ENCODE data around the gene DOCK8.

The DOCK8 gene

DNA sequence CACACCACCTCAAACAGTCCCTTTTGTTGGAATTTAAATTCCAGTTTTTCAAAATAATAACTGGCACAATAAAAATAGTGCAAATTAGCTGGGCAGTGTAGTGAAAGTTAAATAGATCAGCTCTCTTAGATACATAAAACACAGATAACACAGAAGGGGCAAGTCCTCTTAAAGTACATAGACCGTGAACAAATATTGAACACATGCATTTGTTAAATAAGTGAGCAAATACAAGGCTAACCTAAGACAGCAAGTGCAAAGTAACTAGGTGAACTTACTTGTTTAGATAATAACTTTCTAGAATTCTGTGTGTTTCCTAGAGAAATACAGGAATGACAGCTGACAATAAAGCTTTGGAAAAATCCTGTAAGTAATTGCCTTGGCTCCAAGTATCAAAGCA, 280.1 kb downstream of the DOCK8 start:
- Mint-ChIP-seq H3K4me1 (ENCODE audit: low read depth) (no peaks in the 10 kb centered on the region), H3K4me3 (no peak overlapping the region), H3K36me3 (ENCODE audit: low read depth) (no peaks in the 10 kb centered on the region), H3K9me3 (no peaks in the 10 kb centered on the region), H3K27me3 (no peaks in the 10 kb centered on the region), H3K27ac (no peak overlapping the region)

DNA sequence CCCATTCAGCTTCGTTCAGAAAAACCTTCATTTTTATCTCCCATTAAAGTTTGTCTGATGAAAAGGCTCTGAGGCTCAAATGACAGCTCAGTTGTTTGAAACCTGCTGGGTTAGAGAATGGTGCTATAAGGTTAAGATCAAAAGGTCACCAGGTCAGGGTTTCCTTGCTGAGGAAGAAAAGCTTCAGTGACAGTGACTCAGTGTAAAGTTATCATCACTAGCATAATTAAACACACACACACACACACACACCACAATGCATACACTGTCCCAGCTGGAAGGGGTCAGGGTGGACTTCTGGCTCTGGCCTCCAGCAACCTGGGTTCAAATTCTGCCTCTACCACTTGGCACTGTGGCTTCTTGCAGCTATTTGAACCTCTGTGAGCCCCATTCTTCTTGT, 281.1 kb downstream of the DOCK8 start:
- H3K9me3 Mint-ChIP-seq = no peaks in the 10 kb centered on the region
- H3K36me3 Mint-ChIP-seq (ENCODE audit: low read depth) = no peaks in the 10 kb centered on the region
- H3K4me3 Mint-ChIP-seq = no peak overlapping the region
- H3K4me1 Mint-ChIP-seq (ENCODE audit: low read depth) = no peaks in the 10 kb centered on the region
- no peak overlapping the region for H3K27ac Mint-ChIP-seq
- no peaks in the 10 kb centered on the region for H3K27me3 Mint-ChIP-seq

DNA sequence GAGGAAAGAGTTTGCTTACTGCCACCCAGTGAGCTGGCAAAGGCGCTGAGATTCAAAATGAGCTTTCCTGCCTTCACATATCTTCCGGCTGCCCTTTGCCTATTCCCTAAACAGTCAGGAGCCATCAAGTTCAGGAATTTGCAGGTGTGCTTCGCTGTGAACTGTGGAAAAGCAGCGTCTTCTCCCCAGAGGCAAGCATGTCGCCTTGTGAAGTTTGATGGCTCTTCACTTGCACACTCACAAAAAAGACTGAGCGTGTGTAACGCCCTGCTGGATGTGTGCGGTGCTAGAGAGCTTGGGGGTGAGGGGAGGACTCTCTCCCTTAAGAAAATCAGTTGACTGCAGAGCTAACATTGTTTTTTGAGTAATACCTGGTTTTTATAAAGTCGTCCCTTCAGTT, 288.7 kb downstream of the DOCK8 start:
- Mint-ChIP-seq H3K27me3 (peaks cover 29% of the 10 kb centered on the region), H3K4me1 (ENCODE audit: low read depth) (peaks cover 18% of the 10 kb centered on the region), H3K4me3 (peak overlapping the region; percentile 82), H3K9me3 (no peaks in the 10 kb centered on the region), H3K36me3 (ENCODE audit: low read depth) (peaks cover 4% of the 10 kb centered on the region), H3K27ac (no peak overlapping the region)

DNA sequence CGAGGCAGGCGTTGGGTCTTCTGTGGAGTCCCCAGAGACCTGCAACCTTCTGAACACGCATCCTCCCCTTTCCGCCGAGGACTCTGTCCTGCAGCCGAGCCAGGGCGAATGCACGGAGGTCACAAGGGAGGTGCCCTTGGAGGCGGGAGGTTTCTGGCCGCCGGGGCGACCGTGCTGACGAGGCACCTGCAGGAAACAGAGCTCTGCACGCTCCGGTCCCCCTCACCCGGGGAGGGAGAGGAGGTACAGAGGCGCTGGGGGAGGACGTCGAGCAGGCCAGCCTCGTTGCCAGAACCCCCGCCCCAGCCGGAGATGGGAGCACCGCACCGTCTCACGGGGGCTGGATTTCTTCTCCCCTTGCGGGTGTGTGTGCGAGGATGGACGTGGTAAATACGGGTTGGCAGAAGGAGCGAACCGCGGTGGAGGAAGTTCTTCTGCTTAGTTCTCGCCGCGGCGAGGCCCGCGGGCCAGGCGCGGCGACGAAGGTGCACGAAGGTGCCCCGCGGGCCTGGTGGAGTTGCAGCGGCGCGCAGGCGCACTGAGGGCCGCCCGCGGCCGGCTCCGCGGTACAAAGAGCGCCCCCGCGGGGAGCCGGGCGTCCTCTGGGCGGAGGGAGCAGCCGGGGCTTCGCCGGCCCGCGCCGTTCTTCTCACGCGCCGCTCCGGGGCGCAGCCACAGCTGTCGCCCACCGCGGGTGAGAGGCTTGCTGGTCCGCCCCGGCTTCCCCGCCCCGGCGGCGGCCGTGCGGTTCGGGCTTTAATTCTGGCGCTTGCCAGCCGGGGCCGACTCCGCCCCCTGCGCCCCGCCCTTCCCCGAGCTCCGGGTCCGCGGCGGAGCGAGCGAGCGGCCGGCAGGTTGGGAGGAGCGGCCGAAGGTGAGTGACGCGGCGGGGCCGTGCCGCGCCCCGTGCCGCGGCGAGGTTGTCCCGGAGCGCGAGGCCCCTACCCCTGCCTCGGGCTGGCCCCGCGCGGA, 289.5 kb downstream of the DOCK8 start, which contains the start of gene KANK1:
TSS of gene KANK1 (plus strand) at position 815 of the 972 bp plus-strand sequence.
- peaks cover 29% of the 10 kb centered on the region for H3K27me3 Mint-ChIP-seq
- peaks cover 4% of the 10 kb centered on the region for H3K36me3 Mint-ChIP-seq (ENCODE audit: low read depth)
- H3K9me3 Mint-ChIP-seq = no peaks in the 10 kb centered on the region
- H3K4me1 Mint-ChIP-seq (ENCODE audit: low read depth) = peaks cover 18% of the 10 kb centered on the region
- peak within 1 kb of the TSS; percentile 67 for H3K27ac Mint-ChIP-seq
- peak within 1 kb of the TSS; percentile 82 for H3K4me3 Mint-ChIP-seq

DNA sequence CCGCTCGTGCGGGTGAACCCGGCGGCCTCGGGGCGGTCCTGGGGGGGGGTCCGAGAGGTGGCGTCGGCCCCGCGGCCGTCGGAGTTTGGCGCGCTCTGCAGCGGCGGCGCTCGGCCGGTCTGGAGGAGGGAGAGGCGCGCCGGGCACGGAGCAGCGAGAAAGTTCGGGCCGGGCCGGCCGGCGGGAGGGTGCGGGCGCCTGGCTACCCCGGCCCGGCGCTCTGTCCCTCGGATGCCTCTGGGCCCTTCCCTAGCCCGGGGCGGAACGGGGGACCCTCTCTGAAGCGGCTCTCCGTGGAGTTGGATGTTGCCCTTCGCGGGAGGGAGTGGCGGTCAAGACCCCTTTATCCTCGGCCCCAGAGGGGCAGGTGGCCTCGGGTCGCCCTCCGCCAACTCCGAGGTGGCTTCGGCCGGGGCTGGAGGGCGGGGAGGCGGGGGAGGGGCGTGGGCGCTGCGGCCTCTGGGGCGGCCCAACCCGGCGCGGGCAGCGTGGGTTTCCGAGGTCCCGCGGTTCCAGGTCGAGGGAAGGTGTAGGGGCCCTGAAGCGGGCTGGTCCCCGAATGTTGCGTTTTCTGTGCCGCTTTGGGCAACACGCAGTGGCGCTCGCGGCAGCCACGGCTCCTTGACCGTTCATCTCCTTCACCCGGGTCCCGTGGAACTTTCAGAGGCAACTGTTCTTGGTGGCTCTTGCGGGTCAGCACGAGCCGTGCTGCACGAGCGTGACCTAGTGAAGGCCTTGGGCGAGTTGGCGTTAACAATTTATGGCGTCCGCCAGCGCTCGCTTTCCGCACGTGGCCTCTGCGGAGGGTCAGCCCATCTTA, 290.5 kb downstream of the DOCK8 start:
- Mint-ChIP-seq H3K9me3 (no peaks in the 10 kb centered on the region), H3K27me3 (peaks cover 29% of the 10 kb centered on the region), H3K4me3 (peak overlapping the region; percentile 63), H3K4me1 (ENCODE audit: low read depth) (peaks cover 18% of the 10 kb centered on the region), H3K27ac (peak overlapping the region; percentile 21), H3K36me3 (ENCODE audit: low read depth) (peaks cover 4% of the 10 kb centered on the region)

DNA sequence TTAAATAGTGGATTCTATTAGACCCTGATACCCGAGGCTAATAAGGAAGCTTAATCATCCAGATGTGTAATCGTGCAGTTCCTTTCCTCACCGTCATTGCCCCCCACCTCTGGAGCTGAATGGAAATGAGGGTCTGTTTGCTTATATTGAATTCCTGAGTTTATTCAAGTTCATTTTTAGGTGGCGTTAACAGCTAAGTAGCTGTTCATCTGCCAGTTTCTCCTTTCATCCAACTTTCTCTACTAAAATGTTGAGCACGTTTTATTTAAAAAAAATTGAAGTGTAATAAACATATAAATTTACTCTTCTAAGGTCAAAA, 291.0 kb downstream of the DOCK8 start:
- H3K36me3 Mint-ChIP-seq (ENCODE audit: low read depth) = peaks cover 4% of the 10 kb centered on the region
- no peaks in the 10 kb centered on the region for H3K9me3 Mint-ChIP-seq
- peaks cover 29% of the 10 kb centered on the region for H3K27me3 Mint-ChIP-seq
- H3K4me3 Mint-ChIP-seq = peak overlapping the region; percentile 63
- H3K27ac Mint-ChIP-seq = no peak overlapping the region
- peaks cover 18% of the 10 kb centered on the region for H3K4me1 Mint-ChIP-seq (ENCODE audit: low read depth)

DNA sequence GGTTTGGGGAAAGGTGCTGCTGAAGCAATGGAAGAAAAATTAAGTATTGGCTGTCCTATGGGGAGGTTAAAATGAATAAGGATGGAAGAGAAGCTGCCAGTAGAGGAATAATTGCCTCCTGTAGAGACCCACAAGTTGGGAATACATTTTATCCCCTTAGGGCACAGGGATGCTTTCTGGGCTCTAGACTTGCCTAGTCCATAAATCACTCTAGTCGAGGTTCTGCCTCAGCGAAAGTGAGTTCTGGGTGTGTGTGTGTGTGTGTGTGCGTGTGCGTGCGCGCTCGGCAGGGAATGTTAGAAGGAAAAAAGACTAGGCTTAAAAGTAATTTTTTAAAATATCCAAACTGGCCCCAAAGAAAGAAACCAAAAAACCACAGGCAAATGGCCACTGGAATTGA, 291.6 kb downstream of the DOCK8 start:
- peaks cover 13% of the 10 kb centered on the region for H3K4me1 Mint-ChIP-seq (ENCODE audit: low read depth)
- H3K9me3 Mint-ChIP-seq = no peaks in the 10 kb centered on the region
- no peak overlapping the region for H3K4me3 Mint-ChIP-seq
- H3K27ac Mint-ChIP-seq = no peak overlapping the region
- peaks cover 29% of the 10 kb centered on the region for H3K27me3 Mint-ChIP-seq
- H3K36me3 Mint-ChIP-seq (ENCODE audit: low read depth) = peaks cover 4% of the 10 kb centered on the region

DNA sequence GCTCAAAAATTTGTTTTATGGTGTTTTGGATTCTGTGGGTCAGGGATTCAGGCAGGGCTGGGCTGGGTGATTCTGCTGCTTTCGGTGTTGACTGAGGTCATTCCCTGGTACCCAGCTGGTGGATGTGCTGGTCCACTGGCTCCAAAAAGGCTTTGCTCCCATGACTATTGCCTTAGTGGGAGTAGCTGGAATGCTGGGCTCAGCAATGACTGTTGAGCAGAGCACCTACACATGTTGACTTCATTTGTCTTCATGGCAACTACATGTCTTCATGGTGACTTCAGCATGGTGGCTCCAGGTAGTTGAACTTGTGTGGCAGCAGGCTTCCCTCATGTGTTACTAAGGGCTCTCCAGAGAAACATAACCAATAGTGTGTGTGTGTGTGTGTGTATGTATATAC, 297.2 kb downstream of the DOCK8 start:
- no peak overlapping the region for H3K27ac Mint-ChIP-seq
- H3K4me1 Mint-ChIP-seq (ENCODE audit: low read depth) = peaks cover 24% of the 10 kb centered on the region
- H3K27me3 Mint-ChIP-seq = no peaks in the 10 kb centered on the region
- peaks cover 5% of the 10 kb centered on the region for H3K36me3 Mint-ChIP-seq (ENCODE audit: low read depth)
- H3K4me3 Mint-ChIP-seq = no peak overlapping the region
- peaks cover 7% of the 10 kb centered on the region for H3K9me3 Mint-ChIP-seq

DNA sequence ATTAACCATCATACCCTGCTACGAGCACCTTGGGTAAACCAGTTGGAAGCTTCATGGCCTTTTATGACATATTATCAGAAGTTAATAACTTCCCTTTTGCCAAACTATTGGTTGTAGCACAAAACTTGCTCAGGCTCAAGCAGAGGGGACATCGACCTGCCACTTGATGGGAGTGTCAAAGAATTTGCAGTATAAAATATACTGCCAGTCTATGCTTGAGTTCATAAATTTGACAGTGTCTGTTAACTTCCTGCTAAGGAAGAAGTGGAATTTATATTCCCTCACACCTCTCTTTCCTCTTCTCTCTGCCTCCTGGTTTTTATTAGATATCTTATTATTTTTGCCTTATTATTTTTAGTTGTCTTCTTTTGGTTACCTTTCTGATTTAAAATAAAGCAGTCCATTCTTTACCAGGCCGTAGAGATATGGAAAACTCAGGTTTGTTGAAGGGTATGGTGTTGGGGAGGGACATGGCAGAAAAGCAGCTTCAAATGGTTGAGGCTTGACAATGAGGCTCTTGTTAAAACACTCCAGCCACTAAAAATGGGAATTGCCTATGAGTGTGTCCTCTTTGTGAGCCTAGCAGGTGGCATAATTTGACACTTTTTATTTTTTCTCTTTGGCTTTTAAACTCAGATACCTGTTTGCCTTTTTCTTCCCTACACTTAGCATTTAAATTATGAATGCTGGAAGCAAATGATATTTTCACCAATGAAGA, 298.0 kb downstream of the DOCK8 start:
- Mint-ChIP-seq H3K27ac (no peak overlapping the region), H3K4me3 (no peak overlapping the region), H3K36me3 (ENCODE audit: low read depth) (peaks cover 5% of the 10 kb centered on the region), H3K4me1 (ENCODE audit: low read depth) (peaks cover 30% of the 10 kb centered on the region), H3K27me3 (no peaks in the 10 kb centered on the region), H3K9me3 (peaks cover 7% of the 10 kb centered on the region)
